GM23338 (cell line): Measurements from ENCODE around the gene TFPI2. TPM values are rescaled to one million over a fixed set of nuclear protein-coding genes. Genes with fewer than 3 reads are reported as not detected.

ENCODE experiments used
- ATAC-seq: fragments of 200-7000 bp; cut with Tn5 transposase; 3 replicates; pipeline ENCODE4 v1.9.1; 2020
- DNase-seq: peaks from one replicate; pipeline ENCODE4 v3.0.0-alpha.2; 2015; ENCODE audit warnings: low spot score
- H2AFZ ChIP-seq: fragments of 200-600 bp; sonication (generic); 2 replicates; pipeline ENCODE4 v1.8.0; 2016; ENCODE audit warnings: antibody characterized with exemption, mild to moderate bottlenecking, moderate library complexity
- H3F3A ChIP-seq: fragments of 200-600 bp; sonication (generic); replicated peaks from 2 replicates; pipeline ENCODE4 v1.8.0; 2017; ENCODE audit warnings: antibody characterized with exemption, mixed run types, low read depth
- H3K27ac ChIP-seq: fragments of 200-600 bp; sonication (generic); 2 replicates; pipeline ENCODE4 v1.6.1; 2016; ENCODE audit warnings: low read depth
- H3K27me3 ChIP-seq: fragments of 200-600 bp; sonication (generic); 2 replicates; pipeline ENCODE4 v1.8.0; 2016; ENCODE audit warnings: mild to moderate bottlenecking, mixed run types, moderate library complexity; ENCODE audit not compliant: insufficient read depth
- H3K36me3 ChIP-seq: fragments of 200-600 bp; sonication (generic); 2 replicates; pipeline ENCODE4 v1.8.0; 2016; ENCODE audit warnings: mild to moderate bottlenecking; ENCODE audit not compliant: insufficient read depth
- H3K4me1 ChIP-seq: fragments of 200-600 bp; sonication (generic); 2 replicates; pipeline ENCODE4 v1.8.0; 2016; ENCODE audit warnings: mild to moderate bottlenecking, moderate library complexity; ENCODE audit not compliant: insufficient read depth
- H3K4me2 ChIP-seq: fragments of 200-600 bp; sonication (generic); 2 replicates; pipeline ENCODE4 v1.7.1; 2017; ENCODE audit warnings: mixed run types
- H3K4me3 ChIP-seq: fragments of 200-600 bp; sonication (generic); 2 replicates; pipeline ENCODE4 v1.6.1; 2016; ENCODE audit warnings: mixed run types
- H3K79me2 ChIP-seq: fragments of 200-600 bp; sonication (generic); replicated peaks from 2 replicates; pipeline ENCODE4 v1.8.0; 2017; ENCODE audit warnings: mild to moderate bottlenecking; ENCODE audit not compliant: insufficient read depth
- H3K9me2 ChIP-seq: fragments of 200-600 bp; sonication (generic); 2 replicates; pipeline ENCODE4 v1.8.0; 2017; ENCODE audit not compliant: insufficient read depth
- H4K20me1 ChIP-seq: fragments of 200-600 bp; sonication (generic); replicated peaks from 2 replicates; pipeline ENCODE4 v1.8.0; 2017; ENCODE audit warnings: mild to moderate bottlenecking; ENCODE audit not compliant: insufficient read depth
- H3K27ac Mint-ChIP-seq: 2 replicates; pipeline ENCODE4 v1.8.0; 2020; ENCODE audit warnings: inconsistent platforms, mild to moderate bottlenecking, moderate library complexity, mixed read lengths
- H3K27me3 Mint-ChIP-seq: 3 replicates; pipeline ENCODE4 v1.8.0; 2022; ENCODE audit warnings: low read depth, mild to moderate bottlenecking, moderate library complexity, mixed read lengths, inconsistent platforms; ENCODE audit not compliant: insufficient read depth, poor library complexity
- H3K36me3 Mint-ChIP-seq: 3 replicates; pipeline ENCODE4 v1.8.0; 2021; ENCODE audit warnings: low read depth, mild to moderate bottlenecking, inconsistent platforms, moderate library complexity, mixed read lengths
- H3K4me1 Mint-ChIP-seq: 3 replicates; pipeline ENCODE4 v1.8.0; 2020; ENCODE audit warnings: mild to moderate bottlenecking, inconsistent platforms, mixed read lengths
- H3K4me3 Mint-ChIP-seq: 3 replicates; pipeline ENCODE4 v1.8.0; 2021; ENCODE audit warnings: moderate library complexity, mild to moderate bottlenecking, inconsistent platforms, mixed read lengths
- H3K9me3 Mint-ChIP-seq: 3 replicates; pipeline ENCODE4 v1.8.0; 2020; ENCODE audit warnings: moderate library complexity, mild to moderate bottlenecking, inconsistent platforms, mixed read lengths
- CREB1 ChIP-seq: fragments of 250-450 bp; sonication (Bioruptor Pico); IDR thresholded peaks from 2 replicates; pipeline ENCODE4 v1.5.0; 2020; ENCODE audit warnings: low read depth, mild to moderate bottlenecking, moderate library complexity
- EZH2 ChIP-seq: fragments of 200-600 bp; sonication (generic); IDR thresholded peaks from one replicate; pipeline ENCODE4 v1.8.0; 2017; ENCODE audit warnings: antibody characterized with exemption, mild to moderate bottlenecking, low read depth; ENCODE audit not compliant: unreplicated experiment
- EZH2phosphoT487 ChIP-seq: fragments of 200-600 bp; sonication (generic); IDR thresholded peaks from one replicate; pipeline ENCODE4 v1.8.1; 2018; ENCODE audit warnings: antibody characterized with exemption; ENCODE audit not compliant: unreplicated experiment
- JUNB ChIP-seq: IDR thresholded peaks from one replicate; pipeline ENCODE4 v1.6.1; 2016; ENCODE audit warnings: antibody characterized with exemption; ENCODE audit not compliant: unreplicated experiment
- NANOG ChIP-seq: IDR thresholded peaks from 2 replicates; pipeline ENCODE4 v1.6.1; 2016; ENCODE audit warnings: antibody characterized with exemption, borderline replicate concordance
- POLR2AphosphoS5 ChIP-seq: IDR thresholded peaks from 2 replicates; pipeline ENCODE4 v1.6.1; 2016; ENCODE audit warnings: antibody characterized with exemption, low read depth
- STAT1 ChIP-seq: IDR thresholded peaks from one replicate; pipeline ENCODE4 v1.6.1; 2016; ENCODE audit warnings: antibody characterized with exemption; ENCODE audit not compliant: unreplicated experiment
- ZNF114 ChIP-seq: fragments of 250-450 bp; sonication (Bioruptor Pico); IDR thresholded peaks from 2 replicates; pipeline ENCODE4 v1.5.0; 2020; ENCODE audit warnings: mild to moderate bottlenecking, moderate library complexity
- polyA plus RNA-seq: library from polyadenylated mRNA; unstranded; fragments of >200 nt; fragmentation: Nextera tagmentation; extraction: Ambion mirVana; gene quantifications from 2 replicates; pipeline ENCODE4 v1.2.1, GENCODE V29; 2016
- total RNA-seq: library from RNA; depleted of rRNA; stranded (reverse); fragments of >200 nt; shearing (Covaris generic); gene quantifications from 2 replicates; pipeline ENCODE4 v1.2.3, GENCODE V29; 2014
- TF ChIP-seq, protein P1 (sequence below): IDR thresholded peaks from one replicate; pipeline ENCODE4 v1.6.1; 2018; ENCODE audit warnings: antibody characterized with exemption; ENCODE audit not compliant: unreplicated experiment
- TF ChIP-seq, protein P2 (sequence below), 2 experiments: fragments of 200-600 bp in 1 of 2; sonication (generic) in 1 of 2; conservative IDR thresholded peaks; 2 replicates each; pipeline versions ENCODE4 v1.5.1 to v1.6.1; 2016 to 2017; ENCODE audit warnings: antibody characterized with exemption in 2 of 2, low read depth in 2 of 2, mild to moderate bottlenecking in 2 of 2, moderate library complexity in 1 of 2

TFPI2 gene
- total and polyA plus RNA-seq, 2 experiments from 2014 or later = 13.3 to 18.1 TPM

DNA sequence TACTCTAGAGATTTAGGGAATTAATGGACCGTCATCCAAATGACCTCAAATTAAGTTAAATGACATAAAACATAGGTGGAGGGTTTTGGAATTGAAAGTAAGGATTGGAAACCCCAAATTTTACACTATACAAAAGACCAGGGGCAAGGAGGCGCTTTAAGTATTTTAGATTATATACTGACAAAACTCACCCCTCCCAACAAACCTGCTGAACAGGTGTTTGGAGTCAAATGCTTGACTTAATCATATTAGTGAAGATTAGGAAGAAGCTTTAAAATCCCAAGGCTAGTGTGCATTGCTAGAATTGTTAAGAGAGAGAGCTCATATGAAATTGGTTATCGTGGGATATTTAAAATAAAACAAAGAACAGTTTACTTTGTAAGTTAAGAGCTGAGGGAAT lies 15.7 kb upstream of the TFPI2 start, which contains the start of gene GNGT1 (continued):
- TF ChIP-seq, protein P1, sequence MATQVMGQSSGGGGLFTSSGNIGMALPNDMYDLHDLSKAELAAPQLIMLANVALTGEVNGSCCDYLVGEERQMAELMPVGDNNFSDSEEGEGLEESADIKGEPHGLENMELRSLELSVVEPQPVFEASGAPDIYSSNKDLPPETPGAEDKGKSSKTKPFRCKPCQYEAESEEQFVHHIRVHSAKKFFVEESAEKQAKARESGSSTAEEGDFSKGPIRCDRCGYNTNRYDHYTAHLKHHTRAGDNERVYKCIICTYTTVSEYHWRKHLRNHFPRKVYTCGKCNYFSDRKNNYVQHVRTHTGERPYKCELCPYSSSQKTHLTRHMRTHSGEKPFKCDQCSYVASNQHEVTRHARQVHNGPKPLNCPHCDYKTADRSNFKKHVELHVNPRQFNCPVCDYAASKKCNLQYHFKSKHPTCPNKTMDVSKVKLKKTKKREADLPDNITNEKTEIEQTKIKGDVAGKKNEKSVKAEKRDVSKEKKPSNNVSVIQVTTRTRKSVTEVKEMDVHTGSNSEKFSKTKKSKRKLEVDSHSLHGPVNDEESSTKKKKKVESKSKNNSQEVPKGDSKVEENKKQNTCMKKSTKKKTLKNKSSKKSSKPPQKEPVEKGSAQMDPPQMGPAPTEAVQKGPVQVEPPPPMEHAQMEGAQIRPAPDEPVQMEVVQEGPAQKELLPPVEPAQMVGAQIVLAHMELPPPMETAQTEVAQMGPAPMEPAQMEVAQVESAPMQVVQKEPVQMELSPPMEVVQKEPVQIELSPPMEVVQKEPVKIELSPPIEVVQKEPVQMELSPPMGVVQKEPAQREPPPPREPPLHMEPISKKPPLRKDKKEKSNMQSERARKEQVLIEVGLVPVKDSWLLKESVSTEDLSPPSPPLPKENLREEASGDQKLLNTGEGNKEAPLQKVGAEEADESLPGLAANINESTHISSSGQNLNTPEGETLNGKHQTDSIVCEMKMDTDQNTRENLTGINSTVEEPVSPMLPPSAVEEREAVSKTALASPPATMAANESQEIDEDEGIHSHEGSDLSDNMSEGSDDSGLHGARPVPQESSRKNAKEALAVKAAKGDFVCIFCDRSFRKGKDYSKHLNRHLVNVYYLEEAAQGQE = no peak
- no peak for TF ChIP-seq STAT1
- TF ChIP-seq NANOG = no peak
- no peak for TF ChIP-seq ZNF114 (CRISPR knock-in tag)
- no peak for TF ChIP-seq JUNB
- no peak for TF ChIP-seq CREB1 (CRISPR knock-in tag)

DNA sequence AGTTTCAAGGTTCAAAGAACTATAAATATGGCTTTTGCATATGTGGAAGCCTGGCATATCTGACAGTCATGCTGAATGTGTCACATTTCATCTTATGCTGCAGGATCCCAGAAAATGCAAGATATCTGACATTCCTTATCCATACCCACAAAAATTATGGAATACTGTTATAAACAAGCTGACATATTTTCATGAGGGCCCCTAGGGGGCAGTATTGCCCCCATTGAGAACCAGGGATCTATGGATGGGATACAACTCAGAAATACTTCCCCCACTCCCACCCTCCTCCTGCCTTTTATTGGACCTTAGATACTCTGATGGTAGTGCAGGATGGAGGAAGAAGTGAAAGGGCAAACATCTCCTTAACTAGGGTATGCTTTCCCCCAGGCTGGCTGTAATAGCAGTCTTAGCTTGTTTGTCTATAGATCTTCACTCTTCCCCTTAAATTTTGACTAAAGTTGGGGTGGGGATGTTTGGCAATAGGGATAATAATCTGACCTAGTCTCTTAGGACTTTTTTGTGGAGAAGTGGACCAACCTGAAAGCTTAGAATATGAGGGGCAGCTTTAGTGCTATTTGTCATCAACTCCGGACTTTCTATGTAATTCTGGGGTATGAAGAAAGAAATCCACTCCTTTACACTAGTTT lies 12.3 kb upstream of the TFPI2 start:
- H3F3A ChIP-seq = no peaks in the 10 kb centered on the region
- ATAC-seq (peak; percentile 91), DNase-seq (peak; percentile 75)
- H3K79me2 ChIP-seq = no peaks in the 10 kb centered on the region
- TF ChIP-seq, protein P2, sequence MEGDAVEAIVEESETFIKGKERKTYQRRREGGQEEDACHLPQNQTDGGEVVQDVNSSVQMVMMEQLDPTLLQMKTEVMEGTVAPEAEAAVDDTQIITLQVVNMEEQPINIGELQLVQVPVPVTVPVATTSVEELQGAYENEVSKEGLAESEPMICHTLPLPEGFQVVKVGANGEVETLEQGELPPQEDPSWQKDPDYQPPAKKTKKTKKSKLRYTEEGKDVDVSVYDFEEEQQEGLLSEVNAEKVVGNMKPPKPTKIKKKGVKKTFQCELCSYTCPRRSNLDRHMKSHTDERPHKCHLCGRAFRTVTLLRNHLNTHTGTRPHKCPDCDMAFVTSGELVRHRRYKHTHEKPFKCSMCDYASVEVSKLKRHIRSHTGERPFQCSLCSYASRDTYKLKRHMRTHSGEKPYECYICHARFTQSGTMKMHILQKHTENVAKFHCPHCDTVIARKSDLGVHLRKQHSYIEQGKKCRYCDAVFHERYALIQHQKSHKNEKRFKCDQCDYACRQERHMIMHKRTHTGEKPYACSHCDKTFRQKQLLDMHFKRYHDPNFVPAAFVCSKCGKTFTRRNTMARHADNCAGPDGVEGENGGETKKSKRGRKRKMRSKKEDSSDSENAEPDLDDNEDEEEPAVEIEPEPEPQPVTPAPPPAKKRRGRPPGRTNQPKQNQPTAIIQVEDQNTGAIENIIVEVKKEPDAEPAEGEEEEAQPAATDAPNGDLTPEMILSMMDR (conservative IDR thresholded peaks at IDR 0.05; ENCODE audit: low read depth in 2 of 2) = peak; percentile 76 to 99
- TF ChIP-seq ZNF114 (CRISPR knock-in tag) = no peak
- H3K9me2 ChIP-seq = no peaks in the 10 kb centered on the region
- H4K20me1 ChIP-seq = no peaks in the 10 kb centered on the region
- Mint-ChIP-seq H3K4me3 (no peak overlapping the region), H3K36me3 (no peaks in the 10 kb centered on the region), H3K9me3 (no peaks in the 10 kb centered on the region), H3K27ac (no peak overlapping the region), H3K27me3 (no peaks in the 10 kb centered on the region), H3K4me1 (peaks cover 5% of the 10 kb centered on the region; the same call in 2 of the 3 replicates)
- no peaks in the 10 kb centered on the region for H3K36me3 ChIP-seq
- no peaks in the 10 kb centered on the region for H3K4me1 ChIP-seq
- no peak overlapping the region for H2AFZ ChIP-seq
- H3K27ac ChIP-seq = no peak overlapping the region
- no peak overlapping the region for H3K4me2 ChIP-seq
- H3K4me3 ChIP-seq = no peak overlapping the region
- H3K27me3 ChIP-seq = no peaks in the 10 kb centered on the region

DNA sequence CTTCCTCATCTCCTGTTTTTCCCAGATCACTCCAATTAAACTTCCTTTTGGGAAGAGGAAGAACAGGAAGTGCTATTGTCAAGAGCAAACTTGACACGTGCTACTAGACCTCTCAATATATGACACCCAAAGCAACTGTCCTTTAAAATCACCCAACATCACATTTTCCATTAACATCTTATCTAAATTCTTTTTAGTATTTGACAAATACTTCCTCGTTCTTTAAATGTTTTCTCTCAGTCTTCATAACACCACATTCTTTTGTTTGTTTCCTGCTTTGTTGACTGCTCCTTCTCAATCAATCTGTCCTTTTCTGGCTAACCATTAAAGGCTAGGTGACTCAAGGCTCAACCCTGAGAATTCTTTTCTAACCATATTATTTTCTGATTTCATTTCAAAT lies 7.1 kb upstream of the TFPI2 start:
- Histone ChIP-seq H3K79me2 (no peaks in the 10 kb centered on the region), H3K4me2 (no peak overlapping the region), H4K20me1 (no peaks in the 10 kb centered on the region), H3K4me1 (no peaks in the 10 kb centered on the region), H3K36me3 (no peaks in the 10 kb centered on the region), H3F3A (no peaks in the 10 kb centered on the region), H3K4me3 (no peak overlapping the region), H2AFZ (no peak overlapping the region), H3K27me3 (no peaks in the 10 kb centered on the region), H3K27ac (no peak overlapping the region), H3K9me2 (no peaks in the 10 kb centered on the region)
- Mint-ChIP-seq H3K27ac (no peak overlapping the region), H3K4me3 (no peak overlapping the region), H3K9me3 (no peaks in the 10 kb centered on the region), H3K4me1 (no peaks in the 10 kb centered on the region; the same call in 2 of the 3 replicates), H3K36me3 (no peaks in the 10 kb centered on the region), H3K27me3 (no peaks in the 10 kb centered on the region)
- ATAC-seq (no peak), DNase-seq (no peak)
- TF ChIP-seq EZH2phosphoT487 (no peak), NANOG (no peak), POLR2AphosphoS5 (no peak), JUNB (no peak), EZH2 (no peak)
- TF ChIP-seq, protein P2 (conservative IDR thresholded peaks at IDR 0.05; ENCODE audit: low read depth in 2 of 2) = no peak
